ENCODE data around the gene MUC4. TPM values are rescaled to one million over a fixed set of nuclear protein-coding genes. Genes with fewer than 3 reads are reported as not detected.
"Not testable (repeated sequence)": the region's sequence is repeated elsewhere in the genome, so short reads cannot be mapped to it uniquely, and the experiment has no call there.

The MUC4 gene
- total and polyA plus RNA-seq, 10 of the 15 experiments (the other 5 are each of a cell fraction or from before 2014, with no cell fraction given), result 0.02 to 0.46 (median 0.27) TPM; not detected in 4

GRCh38 chr3:195720831-195721506, 90.8 kb downstream of the MUC4 start, which contains the start of gene MUC20:
Gene MUC20 (plus strand): TSS chr3:195720978. CDS start chr3:195721008, 30 bp downstream.
- H3K27me3 ChIP-seq (replicated peaks in 1 of 2; ENCODE audit: control insufficient read depth in 2 of 2, insufficient read depth in 2 of 2, low read length in 1 of 2); BruUV-seq (replicated peaks); H3K79me2 ChIP-seq (ENCODE audit: control insufficient read depth, insufficient read depth, low read length); FAIRE-seq; H3K4me2 ChIP-seq (ENCODE audit: control insufficient read depth, insufficient read depth); intact Hi-C loops (cut with micrococcal nuclease; ENCODE audit: unreplicated experiment); H4K20me1 ChIP-seq (ENCODE audit: control insufficient read depth, insufficient read depth); in situ Hi-C loops (cut with MboI); H3K4me1 ChIP-seq (ENCODE audit: control insufficient read depth, insufficient read depth, low read length); DNase-seq (ENCODE audit: low read depth, low spot score); H3K4me3 ChIP-seq; SMC1A ChIA-PET (ENCODE audit: uncharacterized antibody, unreplicated experiment); H2AFZ ChIP-seq (ENCODE audit: control insufficient read depth, low read depth, low read length); H3K27ac ChIP-seq (ENCODE audit: control insufficient read depth, insufficient read depth); H3K9me3 ChIP-seq (replicated peaks; ENCODE audit: control insufficient read depth, insufficient read depth, low read length); ATAC-seq; H3K9ac ChIP-seq (ENCODE audit: control insufficient read depth, insufficient read depth, low read length); RAD21 ChIA-PET (ENCODE audit: unreplicated experiment); H3K36me3 ChIP-seq (ENCODE audit: control insufficient read depth in 2 of 2, insufficient read depth in 2 of 2, low read length in 1 of 2): not testable (repeated sequence)
- CTCF ChIA-PET, result interaction anchor here (1.3 kb wide), 1 partner anchor 130 kb away, joined by 3 read pairs; no protein-coding TSS in a partner anchor
- whole genome bisulfite sequencing (ENCODE audit: insufficient coverage, insufficient replicate concordance, low lambda C conversion rate, missing lambda C conversion rate), result 57% methylated on average over 13 of the region's 16 CpGs
- POLR2A ChIA-PET, result interaction anchor here (0.6 kb wide), 1 partner anchor 65 kb away, joined by 4 read pairs; no protein-coding TSS in a partner anchor

DNA sequence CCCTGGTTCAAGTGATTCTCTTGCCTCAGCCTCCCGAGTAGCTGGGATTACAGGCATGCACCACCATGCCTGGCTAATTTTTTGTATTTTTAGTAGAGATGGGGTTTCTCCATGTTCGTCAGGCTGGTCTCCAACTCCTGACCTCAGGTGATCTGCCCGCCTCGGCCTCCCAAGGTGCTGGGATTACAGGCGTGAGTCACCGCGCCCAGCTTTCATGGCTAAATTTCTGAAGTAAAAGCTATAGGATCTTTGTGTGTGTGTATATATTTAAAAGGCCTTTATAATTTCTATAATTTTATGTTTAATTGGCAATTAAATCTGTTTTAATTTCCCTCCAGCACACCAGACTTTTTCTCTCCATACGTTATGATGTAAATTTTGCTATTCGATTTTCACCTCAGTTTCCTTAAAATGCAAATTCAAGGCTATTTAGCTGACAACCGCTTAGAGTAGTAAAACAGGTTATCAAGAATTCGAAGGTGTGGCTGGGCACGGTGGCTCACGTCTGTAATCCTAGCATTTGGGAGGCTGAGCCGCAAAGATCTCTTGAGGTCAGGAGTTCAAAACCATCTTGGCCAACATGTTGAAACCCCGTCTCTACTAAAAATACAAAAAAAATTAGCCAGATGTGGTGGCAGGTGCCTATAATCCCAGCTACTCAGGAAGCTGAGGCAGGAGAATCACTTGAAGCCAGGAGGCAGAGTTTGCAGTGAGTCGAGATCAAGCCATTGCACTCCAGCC, 92.0 kb downstream of the MUC4 start:
- FAIRE-seq; DNase-seq (ENCODE audit: low read depth, low spot score); SMC1A ChIA-PET (ENCODE audit: uncharacterized antibody, unreplicated experiment); H3K36me3 ChIP-seq (ENCODE audit: control insufficient read depth in 2 of 2, insufficient read depth in 2 of 2, low read length in 1 of 2); H3K79me2 ChIP-seq (ENCODE audit: control insufficient read depth, insufficient read depth, low read length); H3K27ac ChIP-seq (ENCODE audit: control insufficient read depth, insufficient read depth); H3K9me3 ChIP-seq (replicated peaks; ENCODE audit: control insufficient read depth, insufficient read depth, low read length); H3K4me3 ChIP-seq; ATAC-seq; H3K27me3 ChIP-seq (replicated peaks in 1 of 2; ENCODE audit: control insufficient read depth in 2 of 2, insufficient read depth in 2 of 2, low read length in 1 of 2); H2AFZ ChIP-seq (ENCODE audit: control insufficient read depth, low read depth, low read length); H3K4me2 ChIP-seq (ENCODE audit: control insufficient read depth, insufficient read depth); H4K20me1 ChIP-seq (ENCODE audit: control insufficient read depth, insufficient read depth); BruUV-seq (replicated peaks); H3K9ac ChIP-seq (ENCODE audit: control insufficient read depth, insufficient read depth, low read length); H3K4me1 ChIP-seq (ENCODE audit: control insufficient read depth, insufficient read depth, low read length); in situ Hi-C loops (cut with MboI): not testable (repeated sequence)
- intact Hi-C loops (cut with micrococcal nuclease; ENCODE audit: unreplicated experiment), result loop anchor here (5.0 kb wide), 1 partner anchor 102 kb away; no protein-coding TSS in a partner anchor
- RAD21 ChIA-PET (ENCODE audit: unreplicated experiment), result interaction anchor here (0.8 kb wide), 1 partner anchor 127 kb away, joined by 5 read pairs; no protein-coding TSS in a partner anchor
- CTCF ChIA-PET, result interaction anchor here (0.7 to 1.3 kb wide), 2 partner anchors 131 to 460 kb away, joined by 3 read pairs; no protein-coding TSS in a partner anchor
- POLR2A ChIA-PET, result interaction anchor here (0.6 kb wide), 1 partner anchor 1147 kb away, joined by 3 read pairs; no protein-coding TSS in a partner anchor
- WGBS (ENCODE audit: insufficient coverage, insufficient replicate concordance, low lambda C conversion rate, missing lambda C conversion rate), result 70% methylated on average over 15 of the region's 16 CpGs

Data from GM12878 (cell line).